Upper lobe of right lung (tissue), 1 donor: Measurements from ENCODE around the gene RALGPS1. TPM values are rescaled to one million over a fixed set of nuclear protein-coding genes. Genes with fewer than 3 reads are reported as not detected.

Source experiments
- ATAC-seq: fragments of 200-7000 bp; cut with Tn5 transposase; one replicate; pipeline ENCODE4 v1.9.1; 2020; ENCODE audit warnings: mild to moderate bottlenecking, moderate library complexity
- DNase-seq: peaks from one replicate; pipeline ENCODE4 v3.0.0-alpha.2; 2020
- H3K27ac ChIP-seq: fragments of 200-600 bp; one replicate; pipeline ENCODE4 v1.8.0; 2022
- H3K27me3 ChIP-seq: fragments of 200-600 bp; one replicate; pipeline ENCODE4 v1.8.0; 2022; ENCODE audit warnings: mild to moderate bottlenecking
- H3K36me3 ChIP-seq: fragments of 200-600 bp; one replicate; pipeline ENCODE4 v1.8.0; 2022
- H3K4me1 ChIP-seq: fragments of 200-600 bp; one replicate; pipeline ENCODE4 v1.8.0; 2022
- H3K4me3 ChIP-seq: fragments of 200-600 bp; one replicate; pipeline ENCODE4 v1.8.0; 2022; ENCODE audit warnings: mild to moderate bottlenecking
- H3K9me3 ChIP-seq: fragments of 200-600 bp; one replicate; pipeline ENCODE4 v1.8.0; 2022
- CTCF ChIP-seq: fragments of 200-600 bp; IDR thresholded peaks from one replicate; pipeline ENCODE4 v1.8.0; 2022; ENCODE audit warnings: antibody characterized with exemption
- intact Hi-C: fragments of 100-400 bp; cut with DNase I; formaldehyde crosslinking; loops from one replicate; pipeline ENCODE4 v1.11.0; 2022
- total RNA-seq: library from RNA; stranded (reverse); fragmentation: NEBNext Ultra II Directional; extraction: Animal tissue kit (Norgen Biotek cat#: 25700); gene quantifications from one replicate; pipeline ENCODE4 v1.2.1, GENCODE V29; 2021
- donor health status: DM: no; HTN: yes; CAD: no; lungs with severe emphysema.

RALGPS1 gene
- total RNA-seq, 1 donor from 2014 or later: 15.9 TPM

- no peak for TF ChIP-seq CTCF
- Histone ChIP-seq H3K4me3 (no peak overlapping the region), H3K9me3 (no peaks in the 10 kb centered on the region), H3K27me3 (no peaks in the 10 kb centered on the region), H3K27ac (no peak overlapping the region), H3K4me1 (no peaks in the 10 kb centered on the region), H3K36me3 (no peaks in the 10 kb centered on the region)
- peak; percentile 53 for ATAC-seq
- DNase-seq: no peak
- intact Hi-C loops: no loop called here
Measured at GRCh38 chr9:126956917-126957686, 42.5 kb downstream of the RALGPS1 start.

- no peak for TF ChIP-seq CTCF
- H3K9me3 ChIP-seq: no peaks in the 10 kb centered on the region
- ATAC-seq (peak; percentile 35), DNase-seq (no peak)
- no peaks in the 10 kb centered on the region for H3K4me1 ChIP-seq
- intact Hi-C loops: no loop called here
- H3K4me3 ChIP-seq: no peak overlapping the region
- H3K27ac ChIP-seq: no peak overlapping the region
- no peaks in the 10 kb centered on the region for H3K27me3 ChIP-seq
- no peaks in the 10 kb centered on the region for H3K36me3 ChIP-seq
Measured at GRCh38 chr9:126957687-126958053, 43.1 kb downstream of the RALGPS1 start.

- H3K27ac ChIP-seq: no peak overlapping the region
- DNase-seq: no peak
- H3K4me3 ChIP-seq: no peak overlapping the region
- ATAC-seq: no peak
- no peaks in the 10 kb centered on the region for H3K4me1 ChIP-seq
- no peaks in the 10 kb centered on the region for H3K36me3 ChIP-seq
- no peak for TF ChIP-seq CTCF
- H3K9me3 ChIP-seq: no peaks in the 10 kb centered on the region
- H3K27me3 ChIP-seq: no peaks in the 10 kb centered on the region
- intact Hi-C loops: no loop called here
Measured at GRCh38 chr9:126959336-126959735, 44.8 kb downstream of the RALGPS1 start.

GRCh38 chr9:126959917-126960316 is 45.3 kb downstream of the RALGPS1 start:
- TF ChIP-seq CTCF: no peak
- ATAC-seq (no peak), DNase-seq (no peak)
- Histone ChIP-seq H3K36me3 (no peaks in the 10 kb centered on the region), H3K27ac (no peak overlapping the region), H3K9me3 (no peaks in the 10 kb centered on the region), H3K27me3 (no peaks in the 10 kb centered on the region), H3K4me3 (no peak overlapping the region), H3K4me1 (peaks cover under 1% of the 10 kb centered on the region)
- intact Hi-C loops: no loop called here

- no peak overlapping the region for H3K27ac ChIP-seq
- no peaks in the 10 kb centered on the region for H3K27me3 ChIP-seq
- intact Hi-C loops: no loop called here
- no peaks in the 10 kb centered on the region for H3K36me3 ChIP-seq
- TF ChIP-seq CTCF: no peak
- ATAC-seq: peak; percentile 76
- H3K4me1 ChIP-seq: peaks cover 10% of the 10 kb centered on the region
- H3K9me3 ChIP-seq: no peaks in the 10 kb centered on the region
- no peak overlapping the region for H3K4me3 ChIP-seq
- no peak for DNase-seq
Measured at GRCh38 chr9:126962336-126962735, 47.8 kb downstream of the RALGPS1 start.
